ENCODE measurements around the gene RUBCN.

DNA sequence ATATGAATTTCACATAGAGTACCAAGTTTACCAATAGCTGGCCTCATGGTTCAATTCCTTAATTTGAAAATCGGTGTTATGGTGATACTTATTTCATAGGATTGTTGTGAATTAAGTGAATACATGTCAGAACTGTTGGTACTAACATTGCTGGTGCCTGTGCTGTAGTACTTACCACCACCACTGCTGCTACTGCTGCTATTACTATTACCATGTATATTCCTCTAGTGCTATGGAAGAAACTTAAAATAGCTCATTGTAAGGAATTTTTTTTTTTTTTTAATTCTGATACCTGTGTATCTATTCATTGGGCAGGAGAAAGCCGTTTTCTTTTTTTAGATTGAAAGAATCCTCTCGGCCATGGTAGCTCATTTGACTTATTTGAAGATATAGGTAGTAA is 16.6 kb upstream of the RUBCN start:
- TF ChIP-seq, protein P1, sequence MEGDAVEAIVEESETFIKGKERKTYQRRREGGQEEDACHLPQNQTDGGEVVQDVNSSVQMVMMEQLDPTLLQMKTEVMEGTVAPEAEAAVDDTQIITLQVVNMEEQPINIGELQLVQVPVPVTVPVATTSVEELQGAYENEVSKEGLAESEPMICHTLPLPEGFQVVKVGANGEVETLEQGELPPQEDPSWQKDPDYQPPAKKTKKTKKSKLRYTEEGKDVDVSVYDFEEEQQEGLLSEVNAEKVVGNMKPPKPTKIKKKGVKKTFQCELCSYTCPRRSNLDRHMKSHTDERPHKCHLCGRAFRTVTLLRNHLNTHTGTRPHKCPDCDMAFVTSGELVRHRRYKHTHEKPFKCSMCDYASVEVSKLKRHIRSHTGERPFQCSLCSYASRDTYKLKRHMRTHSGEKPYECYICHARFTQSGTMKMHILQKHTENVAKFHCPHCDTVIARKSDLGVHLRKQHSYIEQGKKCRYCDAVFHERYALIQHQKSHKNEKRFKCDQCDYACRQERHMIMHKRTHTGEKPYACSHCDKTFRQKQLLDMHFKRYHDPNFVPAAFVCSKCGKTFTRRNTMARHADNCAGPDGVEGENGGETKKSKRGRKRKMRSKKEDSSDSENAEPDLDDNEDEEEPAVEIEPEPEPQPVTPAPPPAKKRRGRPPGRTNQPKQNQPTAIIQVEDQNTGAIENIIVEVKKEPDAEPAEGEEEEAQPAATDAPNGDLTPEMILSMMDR (conservative IDR thresholded peaks at IDR 0.05; ENCODE audit: low read length): no peak
- TF ChIP-seq EZH2phosphoT487 (IDR thresholded peaks at IDR 0.05; ENCODE audit: borderline replicate concordance, low read depth, low read length): no peak
